ENCODE data around the gene KCTD2.

GRCh38 chr17:75001915-75002843 is 44.8 kb upstream of the KCTD2 start:
- TF ChIP-seq ZNF436 (CRISPR knock-in tag; IDR thresholded peaks at IDR 0.05) = no peak
- TF ChIP-seq MAFF (IDR thresholded peaks at IDR 0.05; ENCODE audit: low read length) = no peak
